ENCODE data around the gene APH1B.
"Not testable (repeated sequence)": the region's sequence is repeated elsewhere in the genome, so short reads cannot be mapped to it uniquely, and the experiment has no call there.

Gene APH1B

DNA sequence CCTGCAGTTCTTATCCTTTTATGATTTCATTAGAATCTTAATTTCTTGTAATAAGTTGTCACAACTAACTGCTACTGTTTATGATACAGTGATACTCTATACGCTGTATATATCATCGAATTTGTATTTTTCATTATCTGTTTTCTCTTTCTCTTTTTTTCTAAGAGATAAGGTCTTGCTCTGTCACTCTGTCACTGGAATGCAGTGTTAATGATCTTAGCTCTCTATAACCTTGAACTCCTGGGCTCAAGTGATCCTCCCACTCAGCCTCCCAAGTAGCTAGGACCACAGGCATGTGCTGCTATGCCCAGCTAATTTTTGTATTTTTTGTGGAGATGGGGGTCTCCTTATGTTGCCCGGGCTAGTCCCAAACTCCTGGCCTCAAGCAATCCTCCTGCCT lies 14.8 kb downstream of the APH1B start:
- FAIRE-seq: no peak
- DNase-seq (ENCODE audit: extremely low spot score, insufficient read length, low read depth): no peak

DNA sequence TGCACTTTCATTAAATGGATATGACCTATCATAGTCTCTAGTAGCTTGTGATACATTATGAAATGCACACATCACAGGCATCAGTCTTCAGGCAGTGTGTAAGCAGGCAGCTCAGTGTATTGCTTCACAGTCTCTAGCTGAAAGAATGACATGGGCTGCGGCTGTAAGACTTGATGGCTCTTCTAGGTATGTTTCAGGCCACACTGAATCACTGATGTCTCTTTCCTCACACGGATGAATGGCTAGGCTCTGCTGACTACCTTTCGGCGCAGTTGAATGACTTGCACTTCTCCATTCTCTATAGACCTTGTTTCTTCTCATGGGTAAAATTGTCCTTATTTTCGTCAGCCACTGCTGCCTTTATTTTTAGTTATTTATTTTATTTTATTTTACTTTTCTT lies 15.4 kb downstream of the APH1B start:
- FAIRE-seq: peak; percentile 24
- DNase-seq (ENCODE audit: extremely low spot score, insufficient read length, low read depth): no peak

DNA sequence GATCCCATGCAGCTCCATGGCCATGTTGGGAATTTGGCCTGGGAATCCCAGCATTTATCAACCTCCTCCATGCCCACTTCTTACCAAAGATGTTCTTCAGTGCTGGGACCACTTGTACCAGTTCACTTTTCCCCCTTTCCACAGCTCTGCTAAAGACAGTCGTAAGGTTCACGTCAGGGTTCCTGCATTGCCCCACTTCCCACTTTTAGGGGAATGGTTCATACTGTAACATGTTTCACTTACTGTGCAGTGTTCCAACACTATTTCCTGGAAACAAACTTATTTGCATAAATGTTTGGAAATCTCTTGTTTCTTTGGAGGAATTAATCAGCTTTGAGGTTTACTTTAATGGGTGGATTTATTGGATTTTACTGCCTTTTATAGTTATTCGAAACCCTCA lies 17.0 kb downstream of the APH1B start:
- FAIRE-seq (no peak), DNase-seq (ENCODE audit: extremely low spot score, insufficient read length, low read depth) (no peak)

DNA sequence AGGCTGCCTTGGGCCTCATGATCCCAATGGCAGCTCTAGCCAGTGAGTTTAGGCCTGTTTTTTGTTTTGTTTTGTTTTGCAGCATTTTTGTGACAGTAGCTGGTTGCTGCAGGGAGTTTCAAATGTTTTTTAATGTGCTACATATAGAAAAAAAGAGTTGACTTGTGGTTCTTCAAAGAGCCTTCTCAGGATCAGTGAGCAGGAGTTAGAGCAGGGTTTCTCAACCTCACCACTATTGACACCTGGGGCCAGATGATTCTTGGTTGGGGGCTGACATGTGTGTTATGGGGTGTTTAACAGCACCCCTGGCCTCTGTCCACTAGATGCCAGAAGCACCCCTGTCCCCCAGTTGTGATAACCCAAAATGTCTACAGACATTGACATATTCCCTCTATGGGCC lies 17.9 kb downstream of the APH1B start:
- DNase-seq (ENCODE audit: extremely low spot score, insufficient read length, low read depth) (no peak), FAIRE-seq (no peak)

DNA sequence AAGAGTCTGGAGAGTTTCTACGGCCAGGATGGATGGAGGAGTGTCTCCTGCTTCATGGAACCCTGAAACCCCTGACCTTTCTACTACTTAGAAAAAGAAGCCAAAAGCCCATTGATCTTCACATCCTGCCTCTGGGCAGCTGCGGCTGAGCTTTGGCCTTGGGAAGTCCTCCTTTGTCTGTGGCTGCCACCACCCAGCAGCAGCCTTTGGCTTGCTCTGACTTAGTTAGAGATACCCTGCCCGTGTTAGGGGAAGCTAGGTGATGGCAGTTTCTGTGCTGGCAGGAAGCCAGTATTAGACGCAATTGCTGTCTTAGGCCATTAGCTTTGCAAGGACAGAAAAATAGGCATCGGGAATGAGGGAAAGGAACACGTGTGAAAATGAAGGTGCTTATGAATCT lies 18.8 kb downstream of the APH1B start:
- DNase-seq (ENCODE audit: extremely low spot score, insufficient read length, low read depth) (no peak), FAIRE-seq (no peak)

DNA sequence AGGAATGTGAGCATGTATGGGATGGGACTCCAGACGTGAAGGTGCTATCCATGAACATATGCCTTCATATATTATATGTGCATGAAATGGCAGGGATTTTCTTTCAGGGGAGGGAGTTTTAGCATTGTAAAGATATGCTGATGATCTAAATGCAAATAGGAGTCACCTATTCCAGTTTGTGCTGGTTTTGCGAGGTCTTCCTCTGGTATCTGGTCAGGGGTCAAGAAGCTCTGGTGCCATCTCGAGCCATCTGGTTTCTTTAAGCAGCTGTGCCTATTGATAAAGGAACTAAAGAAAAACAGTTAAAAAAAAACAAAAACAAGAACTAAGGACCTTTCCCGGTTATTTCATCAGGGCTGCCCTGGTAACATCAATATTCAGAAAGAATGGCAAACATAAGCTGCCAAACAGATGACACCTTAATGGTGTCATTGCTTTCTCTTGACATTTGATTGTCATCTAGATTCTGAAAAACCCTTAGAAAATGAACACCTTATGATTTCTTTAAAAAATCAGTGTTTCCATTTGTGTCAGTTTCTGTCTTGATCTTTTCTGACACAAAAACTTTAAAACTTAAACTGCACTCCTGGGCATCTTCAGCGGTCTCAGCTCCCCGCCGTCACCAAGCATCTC lies 22.7 kb downstream of the APH1B start:
- FAIRE-seq (no peak), DNase-seq (ENCODE audit: extremely low spot score, insufficient read length, low read depth) (no peak)

DNA sequence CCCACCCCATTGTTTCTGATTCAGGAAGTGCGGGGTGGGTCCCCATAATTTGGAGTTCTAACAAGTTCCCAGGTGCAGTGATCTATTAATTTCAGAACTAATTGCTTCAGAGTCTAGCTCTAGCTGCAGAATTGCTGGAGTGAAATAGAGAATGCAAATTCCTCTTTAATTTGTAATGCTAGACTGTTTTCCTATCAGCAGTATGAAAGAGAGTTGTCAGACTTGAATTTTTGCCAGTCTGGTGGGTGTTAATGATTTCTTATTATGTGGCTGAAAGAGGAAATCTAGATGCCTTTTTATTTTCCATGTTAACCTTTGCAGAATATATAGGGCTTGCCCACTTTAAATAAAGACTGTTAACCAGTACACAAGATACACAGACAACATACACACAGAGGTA lies 23.7 kb downstream of the APH1B start:
- FAIRE-seq (no peak), DNase-seq (ENCODE audit: extremely low spot score, insufficient read length, low read depth) (no peak)

DNA sequence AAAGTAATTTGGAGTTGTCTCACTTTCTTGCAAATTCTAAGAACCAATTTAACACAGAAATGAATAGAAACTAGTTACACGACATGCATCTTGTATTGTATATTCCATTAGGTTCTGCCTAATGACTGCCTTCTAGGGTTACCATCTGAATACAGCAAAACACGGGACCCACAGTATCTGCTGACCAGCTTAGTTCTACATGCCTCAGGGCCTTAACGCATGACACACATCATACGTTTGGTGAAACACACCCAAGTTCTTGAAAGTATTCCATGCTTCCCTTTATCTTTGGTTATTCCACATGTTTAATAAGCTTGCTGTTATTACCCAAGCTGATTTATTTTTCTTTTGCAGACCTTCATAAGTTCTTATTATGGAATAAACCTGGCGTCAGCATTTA lies 27.9 kb downstream of the APH1B start:
- FAIRE-seq (no peak), DNase-seq (ENCODE audit: extremely low spot score, insufficient read length, low read depth) (no peak)

DNA sequence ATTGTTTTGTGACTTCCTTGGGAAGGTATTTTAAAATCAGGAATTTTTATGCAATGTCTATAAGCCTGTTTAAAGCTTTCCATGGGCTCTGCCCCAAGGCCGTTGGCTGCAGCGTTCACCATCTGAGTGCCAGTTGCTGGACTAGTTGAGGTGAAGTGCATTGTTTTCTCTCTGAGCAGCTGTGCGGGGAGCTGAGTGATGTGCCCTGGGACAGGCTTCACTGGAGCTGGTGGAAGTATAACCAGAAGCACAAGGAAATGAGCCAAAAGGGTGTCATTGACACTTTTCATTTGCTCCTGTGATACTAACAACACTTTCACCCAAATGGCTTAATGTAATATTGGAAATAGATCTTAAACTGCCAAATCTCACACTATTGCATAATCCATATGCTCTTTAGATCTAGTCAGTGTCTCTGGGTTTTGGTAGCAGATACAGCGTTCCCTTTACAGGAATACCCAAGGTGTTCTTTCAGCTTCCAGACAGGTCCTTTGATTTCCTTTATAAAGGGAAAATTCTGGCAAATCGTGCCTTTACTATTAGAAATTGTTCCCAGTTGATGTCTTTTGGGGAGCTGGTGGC lies 29.2 kb downstream of the APH1B start:
- no peak for FAIRE-seq
- DNase-seq (ENCODE audit: extremely low spot score, insufficient read length, low read depth): no peak

DNA sequence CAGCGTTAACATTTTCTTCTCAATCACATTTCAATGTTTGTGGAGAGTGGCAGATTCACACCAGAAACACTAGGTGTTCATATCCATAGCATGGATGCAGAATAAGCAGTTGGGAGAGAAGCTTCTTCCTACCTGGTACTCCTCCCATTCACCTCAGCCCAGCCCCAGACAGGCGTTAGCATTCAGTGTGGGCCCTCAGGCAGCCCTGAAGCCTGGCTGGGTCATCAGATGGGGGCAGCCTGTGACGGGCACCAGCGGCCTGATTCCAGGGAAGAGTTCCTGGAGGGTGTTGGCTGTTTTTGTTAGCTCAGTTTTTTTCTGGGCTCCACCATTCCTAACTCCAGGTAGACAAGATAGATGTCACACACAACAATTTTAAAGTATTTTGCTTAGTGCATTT lies 31.1 kb downstream of the APH1B start:
- DNase-seq (ENCODE audit: extremely low spot score, insufficient read length, low read depth) (no peak), FAIRE-seq (no peak)

DNA sequence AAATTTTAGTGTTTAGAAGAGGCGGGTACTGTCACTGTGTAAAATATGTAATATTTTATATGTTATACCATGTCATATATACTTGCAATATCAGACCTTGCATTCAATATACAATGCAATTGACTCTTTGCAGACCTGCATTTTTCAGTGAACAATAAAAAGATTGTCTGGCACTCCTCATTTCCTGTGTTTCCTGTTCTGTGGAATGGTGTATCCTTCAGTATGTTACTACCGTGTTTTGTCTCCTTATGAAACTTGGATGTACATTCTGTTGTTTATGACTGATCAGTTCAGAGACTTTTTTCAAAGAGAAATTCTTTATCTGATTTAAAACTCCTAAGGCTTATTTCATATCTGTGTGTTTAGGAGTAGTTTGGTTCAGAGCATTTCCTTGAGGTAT lies 31.5 kb downstream of the APH1B start:
- no peak for DNase-seq (ENCODE audit: extremely low spot score, insufficient read length, low read depth)
- no peak for FAIRE-seq

DNA sequence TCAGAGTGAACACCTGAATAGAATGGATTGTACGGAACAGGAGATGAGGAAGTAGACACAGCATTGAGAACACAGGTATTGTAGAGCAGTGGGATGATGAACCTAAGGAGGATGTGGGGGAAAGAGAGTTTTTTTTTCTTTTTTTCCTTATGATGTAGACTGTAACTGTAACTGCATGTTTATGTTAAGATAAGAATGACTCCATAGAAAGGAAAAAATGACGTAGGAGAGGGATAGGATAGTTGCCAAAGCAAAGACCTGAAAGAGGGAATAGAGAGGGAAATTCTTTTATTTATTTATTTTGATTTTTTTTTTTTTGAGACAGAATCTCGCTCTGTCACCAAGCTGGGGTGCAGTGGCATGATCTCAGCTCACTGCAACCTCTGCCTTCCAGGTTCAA lies 33.2 kb downstream of the APH1B start:
- FAIRE-seq: no peak

DNA sequence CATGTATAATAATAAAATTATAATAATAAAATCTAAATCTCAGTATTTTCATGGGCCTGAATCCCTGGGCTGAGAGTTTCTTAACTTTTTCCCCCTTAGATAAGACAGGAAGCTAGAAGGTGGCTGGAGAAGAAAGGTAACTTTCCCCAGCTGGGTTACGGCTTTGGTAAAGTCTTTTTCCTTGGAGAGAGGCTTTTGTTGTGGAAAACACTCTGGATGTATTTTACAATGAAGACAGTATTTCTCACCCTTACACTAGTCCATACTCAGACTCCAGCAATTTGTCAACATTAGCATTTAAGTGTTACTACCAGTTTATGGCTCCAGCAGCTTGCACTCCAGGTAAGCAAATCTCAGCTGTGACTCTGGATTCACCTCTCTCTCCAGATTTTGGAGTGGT lies 34.9 kb downstream of the APH1B start:
- DNase-seq (ENCODE audit: extremely low spot score, insufficient read length, low read depth) (no peak), FAIRE-seq (no peak)

More for the DNA sequence above, 33.2 kb downstream of the APH1B start:
- no peak for DNase-seq (ENCODE audit: extremely low spot score, insufficient read length, low read depth)

DNA sequence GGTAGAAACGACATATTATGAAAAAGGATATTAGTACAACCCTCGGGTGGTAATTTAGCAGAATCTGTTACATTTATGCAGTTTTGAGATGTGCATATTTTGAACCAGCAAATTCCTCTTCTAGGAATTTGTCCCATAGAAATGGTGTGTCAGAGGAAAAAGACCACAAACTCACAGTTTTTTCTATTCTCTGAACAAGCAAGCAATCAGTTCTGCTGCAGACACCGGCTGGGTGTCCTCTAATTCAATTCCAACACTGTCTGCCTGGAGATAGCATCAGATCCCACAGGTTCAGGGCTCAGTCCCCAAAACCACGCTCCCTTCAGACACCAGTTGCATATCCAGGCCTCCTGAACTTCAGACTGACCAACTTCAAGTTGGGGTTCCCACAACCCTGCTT lies 36.4 kb downstream of the APH1B start:
- DNase-seq (ENCODE audit: extremely low spot score, insufficient read length, low read depth) (no peak), FAIRE-seq (no peak)

DNA sequence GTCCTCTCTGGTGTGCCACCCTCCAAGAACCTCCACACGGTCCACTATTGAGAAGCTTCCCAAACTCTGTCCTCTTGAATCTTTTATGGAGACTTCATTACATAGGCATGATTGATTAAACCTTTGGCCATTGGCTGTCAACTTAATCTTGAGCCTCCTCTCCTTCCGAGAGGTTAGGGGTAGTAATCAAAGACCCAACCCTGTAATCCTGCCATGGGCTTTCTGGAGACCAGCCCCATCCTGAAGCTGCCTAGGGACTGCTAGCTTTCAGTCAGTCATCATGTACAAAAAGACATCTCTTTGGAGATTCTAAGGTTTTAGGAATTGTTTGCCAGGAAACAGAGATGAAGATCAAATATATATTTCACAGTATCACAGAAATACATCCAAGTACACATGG lies 37.0 kb downstream of the APH1B start:
- DNase-seq (ENCODE audit: extremely low spot score, insufficient read length, low read depth) (no peak), FAIRE-seq (no peak)

DNA sequence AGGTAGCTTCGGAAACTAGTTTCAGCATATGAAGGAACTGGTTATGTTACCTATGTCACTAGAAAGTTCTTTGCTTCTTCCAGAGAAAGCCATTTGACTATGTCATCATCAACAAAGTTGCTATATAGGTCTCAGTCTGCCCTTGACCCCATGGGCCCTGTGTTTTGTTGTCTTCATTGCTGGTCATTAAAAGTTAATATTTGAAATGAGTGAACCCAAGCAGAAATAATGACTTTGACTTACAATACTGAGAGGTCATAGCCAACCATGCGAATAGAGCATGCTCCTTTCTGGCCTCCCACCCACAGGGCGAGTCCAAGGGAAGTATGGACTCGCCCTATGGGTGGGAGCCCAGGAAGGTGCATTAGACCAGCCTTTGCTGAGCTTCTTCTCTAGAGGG lies 40.9 kb downstream of the APH1B start:
- FAIRE-seq (peak; percentile 9), DNase-seq (ENCODE audit: extremely low spot score, insufficient read length, low read depth) (no peak)

DNA sequence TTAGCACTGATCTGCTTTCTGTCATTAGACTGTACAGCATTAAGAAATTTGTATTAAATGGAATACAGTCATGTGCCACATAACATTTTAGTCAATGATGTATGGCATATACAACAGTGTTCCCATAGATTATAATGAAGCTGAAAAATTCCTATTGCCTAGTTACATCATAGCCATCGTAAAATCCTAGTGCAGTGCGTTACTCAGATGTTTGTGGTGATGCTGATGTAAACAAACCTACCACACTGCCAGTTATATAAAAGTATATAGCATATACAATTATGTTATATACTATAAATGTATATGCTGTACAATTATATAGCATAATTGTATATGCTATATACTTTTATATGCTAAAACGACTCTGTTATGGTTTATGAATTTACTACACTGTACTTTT lies 41.7 kb downstream of the APH1B start:
- FAIRE-seq: no peak
- no peak for DNase-seq (ENCODE audit: extremely low spot score, insufficient read length, low read depth)

DNA sequence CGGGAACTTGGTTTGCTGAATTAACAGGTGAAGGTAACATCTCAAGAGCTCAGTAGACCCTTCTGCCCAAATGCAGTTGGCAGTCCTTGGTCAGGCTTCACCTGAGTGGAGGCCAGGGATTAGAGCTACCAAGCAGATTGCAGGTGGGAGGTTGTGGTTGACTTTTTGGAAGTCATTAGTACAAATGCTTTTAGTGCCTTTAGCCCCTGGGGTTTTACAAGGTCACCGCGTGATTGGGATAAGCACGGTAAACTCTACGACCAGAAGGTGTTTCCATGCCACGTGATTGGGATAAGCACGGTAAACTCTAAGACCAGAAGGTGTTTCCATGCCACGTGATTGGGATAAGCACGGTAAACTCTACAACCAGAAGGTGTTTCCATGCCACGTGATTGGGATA lies 43.0 kb downstream of the APH1B start:
- not testable (repeated sequence) for DNase-seq (ENCODE audit: extremely low spot score, insufficient read length, low read depth); FAIRE-seq

DNA sequence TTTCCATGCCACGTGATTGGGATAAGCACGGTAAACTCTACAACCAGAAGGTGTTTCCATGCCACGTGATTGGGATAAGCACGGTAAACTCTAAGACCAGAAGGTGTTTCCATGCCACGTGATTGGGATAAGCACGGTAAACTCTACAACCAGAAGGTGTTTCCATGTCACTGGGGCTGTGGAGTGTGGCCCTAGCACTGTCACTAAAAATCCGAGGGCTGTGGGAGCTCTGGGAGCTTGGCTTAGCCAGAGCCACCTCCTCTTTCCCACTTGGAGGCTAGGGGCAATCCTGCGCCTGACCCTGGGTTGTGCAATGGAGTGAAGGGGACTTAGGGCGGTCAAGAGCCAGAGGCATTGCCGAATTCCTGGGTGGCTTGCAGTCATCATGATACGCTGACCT lies 43.6 kb downstream of the APH1B start:
- FAIRE-seq; DNase-seq (ENCODE audit: extremely low spot score, insufficient read length, low read depth): not testable (repeated sequence)

DNA sequence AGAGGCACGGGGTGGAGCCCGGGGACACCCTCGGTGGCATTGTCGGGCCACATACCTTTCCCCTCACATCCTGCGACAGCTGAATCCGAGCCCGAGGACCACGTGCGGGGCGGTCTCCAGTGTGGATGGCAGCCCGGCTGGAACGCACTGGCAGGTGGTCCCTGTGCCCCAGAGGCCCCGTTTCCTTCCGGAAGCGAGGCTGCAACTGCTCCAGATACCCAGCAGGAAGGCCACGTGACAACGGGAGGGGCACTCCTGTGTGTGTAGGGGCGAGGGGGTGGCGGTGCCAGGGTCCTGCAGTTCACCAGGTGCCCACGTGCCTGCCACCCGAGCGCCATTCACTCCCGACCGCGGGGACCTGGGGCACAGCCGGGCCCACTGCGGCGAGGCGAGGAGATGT lies 44.1 kb downstream of the APH1B start:
- FAIRE-seq: no peak

DNA sequence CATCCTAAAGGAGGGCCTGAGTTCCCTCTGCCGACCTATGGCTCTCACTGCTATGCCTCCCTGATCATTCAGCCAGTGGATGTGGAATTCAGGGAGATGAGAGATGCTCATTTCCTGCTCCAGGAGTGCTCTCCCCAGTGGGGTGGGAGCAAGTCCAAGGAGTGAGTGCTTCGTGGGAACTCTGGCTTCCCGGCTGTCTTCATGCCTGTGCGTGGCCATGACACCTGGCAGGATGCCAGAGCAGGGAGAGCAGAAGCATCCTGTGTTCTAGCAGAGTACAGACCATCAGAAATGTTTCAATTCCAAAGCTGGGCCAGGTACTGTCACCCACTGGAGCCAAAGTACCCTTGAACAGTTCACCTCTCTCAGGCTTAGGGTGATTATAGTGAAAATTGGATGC lies 45.1 kb downstream of the APH1B start:
- DNase-seq (ENCODE audit: extremely low spot score, insufficient read length, low read depth): no peak

More for the DNA sequence above, 44.1 kb downstream of the APH1B start:
- no peak for DNase-seq (ENCODE audit: extremely low spot score, insufficient read length, low read depth)

More for the DNA sequence above, 45.1 kb downstream of the APH1B start:
- no peak for FAIRE-seq

Data from GM18507 (cell line).